Islet precursor cell (in vitro differentiated cells): ENCODE data around the gene SIKE1.
"Not testable (repeated sequence)": the region's sequence is repeated elsewhere in the genome, so short reads cannot be mapped to it uniquely, and the experiment has no call there.

Source experiments
- DNase-seq: peaks from one replicate; pipeline ENCODE4 v3.0.0-alpha.2; 2018

SIKE1 gene

GRCh38 chr1:114780344-114781226, at the start of gene SIKE1:
Gene SIKE1, minus strand, starts transcription at chr1:114780685. Its CDS starts 78 bp downstream, at chr1:114780607.
- DNase-seq, result peak; percentile 98

- DNase-seq, result not testable (repeated sequence)
Observed at GRCh38 chr1:114830075-114830474, 49.6 kb upstream of the SIKE1 start.

GRCh38 chr1:114828251-114828650, 47.8 kb upstream of the SIKE1 start:
- DNase-seq, result no peak

GRCh38 chr1:114821978-114822377, 41.5 kb upstream of the SIKE1 start:
- no peak for DNase-seq

GRCh38 chr1:114820392-114820791, 39.9 kb upstream of the SIKE1 start:
- DNase-seq, result no peak

- DNase-seq, result no peak
Observed at GRCh38 chr1:114819869-114820268, 39.4 kb upstream of the SIKE1 start.

GRCh38 chr1:114804449-114804848, 24.0 kb upstream of the SIKE1 start:
- DNase-seq, result not testable (repeated sequence)

GRCh38 chr1:114803001-114803400, 22.5 kb upstream of the SIKE1 start:
- no peak for DNase-seq

GRCh38 chr1:114794038-114794437, 13.6 kb upstream of the SIKE1 start:
- DNase-seq, result no peak

GRCh38 chr1:114790581-114790980, 10.1 kb upstream of the SIKE1 start:
- not testable (repeated sequence) for DNase-seq

GRCh38 chr1:114786440-114786839, 6.0 kb upstream of the SIKE1 start:
- not testable (repeated sequence) for DNase-seq

- DNase-seq, result no peak
Observed at GRCh38 chr1:114782476-114782875, 2.0 kb upstream of the SIKE1 start.

- no peak for DNase-seq
Observed at GRCh38 chr1:114779722-114780121, 763 bp downstream of the SIKE1 start.

- DNase-seq, result not testable (repeated sequence)
Observed at GRCh38 chr1:114776726-114777125, 3.8 kb downstream of the SIKE1 start.

GRCh38 chr1:114771992-114772391, 8.5 kb downstream of the SIKE1 start:
- DNase-seq, result no peak

GRCh38 chr1:114770989-114771388, 9.5 kb downstream of the SIKE1 start:
- DNase-seq, result no peak

GRCh38 chr1:114764689-114765088, 15.8 kb downstream of the SIKE1 start:
- no peak for DNase-seq

- DNase-seq, result no peak
Observed at GRCh38 chr1:114758256-114758832, 22.1 kb downstream of the SIKE1 start.

- peak; percentile 99 for DNase-seq
Observed at GRCh38 chr1:114757455-114758255, 22.8 kb downstream of the SIKE1 start, which contains the start of gene CSDE1. Gene CSDE1, minus strand, starts transcription at chr1:114757984. Its CDS starts 18,094 bp downstream, at chr1:114739890.

- DNase-seq, result no peak
Observed at GRCh38 chr1:114756949-114757454, 23.5 kb downstream of the SIKE1 start.

GRCh38 chr1:114756009-114756892, 24.2 kb downstream of the SIKE1 start:
- no peak for DNase-seq
